Adrenal gland (tissue), 12 donors: ENCODE data around the gene LRP1B. TPM values are rescaled to one million over a fixed set of nuclear protein-coding genes. Genes with fewer than 3 reads are reported as not detected.

Source experiments
- DNase-seq, 7 donors: peaks; one replicate each; pipeline ENCODE4 v3.0.0-alpha.2; 2019 to 2020
- H3K27ac ChIP-seq, 5 donors: fragments of 200-600 bp; sonication (generic) in 4 of 5; 1 replicate in 3 of 5; 2 replicates in 2 of 5; pipeline versions ENCODE4 v1.5.1 to v1.8.0; 2016 to 2020; ENCODE audit warnings: mild to moderate bottlenecking in 1 of 5
- H3K27me3 ChIP-seq: fragments of 200-600 bp; 2 replicates; pipeline ENCODE4 v1.8.0; 2021
- H3K36me3 ChIP-seq, 2 donors: fragments of 200-600 bp; replicated peaks in 1 of 2; 1 replicate in 1 of 2; 2 replicates in 1 of 2; pipeline versions ENCODE4 v1.5.1 to v1.8.0; 2018 to 2022
- H3K4me1 ChIP-seq, 2 donors: fragments of 200-600 bp; replicated peaks in 1 of 2; 1 replicate in 1 of 2; 2 replicates in 1 of 2; pipeline versions ENCODE4 v1.5.1 to v1.8.0; 2018 to 2021
- H3K4me3 ChIP-seq, 4 donors: fragments of 200-600 bp; sonication (generic) in 3 of 4; one replicate each; pipeline ENCODE4 v1.5.1; 2016 to 2018
- H3K9me3 ChIP-seq, 3 donors: fragments of 200-600 bp; sonication (generic) in 1 of 3; replicated peaks in 1 of 3; 1 replicate in 2 of 3; 2 replicates in 1 of 3; pipeline versions ENCODE4 v1.5.1 to v1.8.0; 2016 to 2021
- CTCF ChIP-seq, 6 experiments: fragments of 450-650 bp in 4 of 6; fragments of 200-600 bp in 2 of 6; sonication (generic) in 1 of 6; IDR thresholded peaks; 1 replicate in 5 of 6; 2 replicates in 1 of 6; pipeline versions ENCODE4 v1.5.1 to v1.8.0; 2016 to 2021; ENCODE audit warnings: antibody characterized with exemption in 6 of 6, mild to moderate bottlenecking in 2 of 6, moderate library complexity in 1 of 6
- POLR2A ChIP-seq, 2 donors: fragments of 450-650 bp; IDR thresholded peaks; one replicate each; pipeline ENCODE4 v1.6.1; 2017; ENCODE audit warnings: antibody characterized with exemption in 2 of 2, mild to moderate bottlenecking in 2 of 2, moderate library complexity in 1 of 2
- WGBS, 4 donors: extraction: QIAGEN DNeasy Blood & Tissue Kit in 2 of 4; methylation state at CpG; one replicate each; pipeline versions ENCODE4 v1.1.5 to v1.1.7; 2013 to 2017; 5-methylcytosine and 5-hydroxymethylcytosine counted together
- intact Hi-C, 2 donors: fragments of 100-400 bp; cut with DNase I; formaldehyde crosslinking; loops; one replicate each; pipeline versions ENCODE4 v1.14.1 to v1.15.0; 2022 to 2023
- polyA plus RNA-seq, 3 donors: library from polyadenylated mRNA; stranded (reverse); fragments of 200-250 nt in 2 of 3; fragments of 350-450 nt in 1 of 3; fragmentation: Illumina TruSeq in 1 of 3; extraction: RNeasy Lipid Tissue Mini Kit (QIAGEN cat#74804) in 1 of 3; gene quantifications; one replicate each; pipeline ENCODE4 v1.2.3, GENCODE V29; 2013 to 2014
- total RNA-seq, 9 donors: library from RNA; depleted of rRNA in 4 of 9; stranded (reverse); fragments of >200 nt in 4 of 9; fragments of 120-200 nt in 1 of 9; fragmentation: NEBNext Ultra II Directional in 1 of 9; extraction: Animal tissue kit (Norgen Biotek cat#: 25700) in 1 of 9; gene quantifications; one replicate each; pipeline versions ENCODE4 v1.1.0 to v1.2.4, GENCODE V29; 2013 to 2023
- donor health status: healthy with polysubstance abuse.
- donor health status: Bipolar disorder and iron deficiency.
- donor health status: DM: yes; HTN: yes; CAD: no.
- donor health status: DM: no; HTN: no; CAD: no.
- donor health status: DM: no; HTN: no; CAD: no.
- donor health status: DM: yes; HTN: yes; CAD: no.

Gene LRP1B
- total and polyA plus RNA-seq, 12 donors = 0.84 to 5.4 (median 2.1) TPM

- H3K27me3 ChIP-seq = no peaks in the 10 kb centered on the region
- intact Hi-C loops = no loop called here
- H3K27ac ChIP-seq = no peak overlapping the region
- TF ChIP-seq CTCF (IDR thresholded peaks at IDR 0.05) (no peak), POLR2A (IDR thresholded peaks at IDR 0.05) (no peak)
- 90 to 98% (median 94%) methylated on average over 2 of the region's 2 CpGs for WGBS, 4 donors
- no peaks in the 10 kb centered on the region for H3K4me1 ChIP-seq
- no peak for DNase-seq
- peaks cover 0 to 4% (median 0%) of the 10 kb centered on the region in 3 donors for H3K9me3 ChIP-seq
- no peak overlapping the region for H3K4me3 ChIP-seq
- no peaks in the 10 kb centered on the region for H3K36me3 ChIP-seq
Measured at GRCh38 chr2:140855471-140855870, 1275.3 kb downstream of the LRP1B start.

GRCh38 chr2:140851258-140851981 is 1279.4 kb downstream of the LRP1B start:
- Histone ChIP-seq H3K4me3 (no peak overlapping the region), H3K4me1 (no peaks in the 10 kb centered on the region), H3K9me3 (no peaks in the 10 kb centered on the region), H3K27me3 (no peaks in the 10 kb centered on the region), H3K36me3 (no peaks in the 10 kb centered on the region), H3K27ac (no peak overlapping the region)
- TF ChIP-seq CTCF (IDR thresholded peaks at IDR 0.05) = no peak
- no peak for TF ChIP-seq POLR2A (IDR thresholded peaks at IDR 0.05)
- intact Hi-C loops = no loop called here
- 72 to 81% (median 76%) methylated on average over 4 of the region's 4 CpGs for WGBS, 4 donors
- no peak for DNase-seq

GRCh38 chr2:140843186-140843585 is 1287.6 kb downstream of the LRP1B start:
- no peak for DNase-seq
- Histone ChIP-seq H3K36me3 (no peaks in the 10 kb centered on the region), H3K4me3 (no peak overlapping the region), H3K4me1 (no peaks in the 10 kb centered on the region), H3K9me3 (no peaks in the 10 kb centered on the region), H3K27ac (no peak overlapping the region), H3K27me3 (no peaks in the 10 kb centered on the region)
- intact Hi-C loops = no loop called here
- TF ChIP-seq POLR2A (IDR thresholded peaks at IDR 0.05) (no peak), CTCF (IDR thresholded peaks at IDR 0.05) (no peak)
- WGBS, 4 donors = 90 to 96% (median 94%) methylated on average over 1 of the region's 1 CpG

- Histone ChIP-seq H3K27ac (no peak overlapping the region), H3K4me3 (no peak overlapping the region), H3K27me3 (no peaks in the 10 kb centered on the region), H3K4me1 (no peaks in the 10 kb centered on the region), H3K9me3 (no peaks in the 10 kb centered on the region), H3K36me3 (no peaks in the 10 kb centered on the region)
- WGBS, 4 donors = 77 to 89% (median 84%) methylated on average over 3 of the region's 3 CpGs
- intact Hi-C loops = no loop called here
- no peak for DNase-seq
- TF ChIP-seq POLR2A (IDR thresholded peaks at IDR 0.05) = no peak
- no peak for TF ChIP-seq CTCF (IDR thresholded peaks at IDR 0.05)
Measured at GRCh38 chr2:140842110-140842509, 1288.7 kb downstream of the LRP1B start.
